NCI-H146 treated with DMSO at 0.1 percent for 48 hours (cell line): ENCODE results near the gene TBL1X.
A peak's percentile ranks its signal among the peaks of the same experiment; 100 is the strongest.
"Not testable (repeated sequence)": the region's sequence is repeated elsewhere in the genome, so short reads cannot be mapped to it uniquely, and the experiment has no call there.

Experiments used
- DNase-seq: peaks from one replicate; lab custom pipeline; 2025; ENCODE audit not compliant: unreplicated experiment; lab: John Stamatoyannopoulos, UW

Gene TBL1X

GRCh38 chrX:9533611-9534010 lies 68.8 kb downstream of the TBL1X start:
- no peak for DNase-seq

- peak; percentile 7 for DNase-seq
Measured at GRCh38 chrX:9534686-9535085, 69.8 kb downstream of the TBL1X start.

GRCh38 chrX:9535101-9535500 lies 70.2 kb downstream of the TBL1X start:
- DNase-seq, result no peak

GRCh38 chrX:9536156-9536555 lies 71.3 kb downstream of the TBL1X start:
- DNase-seq, result not testable (repeated sequence)

GRCh38 chrX:9537781-9538180 lies 72.9 kb downstream of the TBL1X start:
- no peak for DNase-seq

GRCh38 chrX:9538544-9539045 lies 73.7 kb downstream of the TBL1X start:
- peak; percentile 48 for DNase-seq

- no peak for DNase-seq
Measured at GRCh38 chrX:9539605-9540387, 74.9 kb downstream of the TBL1X start.

- DNase-seq, result peak; percentile 6
Measured at GRCh38 chrX:9542106-9542760, 77.4 kb downstream of the TBL1X start.

GRCh38 chrX:9542761-9543111 lies 77.9 kb downstream of the TBL1X start:
- peak; percentile 76 for DNase-seq

- DNase-seq, result no peak
Measured at GRCh38 chrX:9555354-9555753, 90.5 kb downstream of the TBL1X start.

- no peak for DNase-seq
Measured at GRCh38 chrX:9557091-9557490, 92.2 kb downstream of the TBL1X start.

GRCh38 chrX:9557521-9557920 lies 92.7 kb downstream of the TBL1X start:
- DNase-seq, result no peak

- DNase-seq, result no peak
Measured at GRCh38 chrX:9558615-9559014, 93.8 kb downstream of the TBL1X start.

GRCh38 chrX:9560219-9560618 lies 95.4 kb downstream of the TBL1X start:
- no peak for DNase-seq

- no peak for DNase-seq
Measured at GRCh38 chrX:9561199-9561598, 96.3 kb downstream of the TBL1X start.

GRCh38 chrX:9562851-9563250 lies 98.0 kb downstream of the TBL1X start:
- DNase-seq, result no peak

GRCh38 chrX:9566150-9566621 lies 101.3 kb downstream of the TBL1X start:
- DNase-seq, result no peak

GRCh38 chrX:9569876-9570301 lies 105.0 kb downstream of the TBL1X start:
- DNase-seq, result no peak

GRCh38 chrX:9573282-9574106 lies 108.6 kb downstream of the TBL1X start:
- peak; percentile 49 for DNase-seq

GRCh38 chrX:9576059-9576458 lies 111.2 kb downstream of the TBL1X start:
- DNase-seq, result no peak

- no peak for DNase-seq
Measured at GRCh38 chrX:9577555-9577954, 112.7 kb downstream of the TBL1X start.
